GM23338 (cell line): ENCODE measurements around the gene APOL3. TPM values are rescaled to one million over a fixed set of nuclear protein-coding genes. Genes with fewer than 3 reads are reported as not detected.
A peak's percentile ranks its signal among the peaks of the same experiment; 100 is the strongest.

Experiments
- ATAC-seq: fragments of 200-7000 bp; cut with Tn5 transposase; 3 replicates; pipeline ENCODE4 v1.9.1; 2020
- DNase-seq: peaks from one replicate; pipeline ENCODE4 v3.0.0-alpha.2; 2015; ENCODE audit warnings: low spot score
- H2AFZ ChIP-seq: fragments of 200-600 bp; sonication (generic); 2 replicates; pipeline ENCODE4 v1.8.0; 2016; ENCODE audit warnings: antibody characterized with exemption, mild to moderate bottlenecking, moderate library complexity
- H3F3A ChIP-seq: fragments of 200-600 bp; sonication (generic); replicated peaks from 2 replicates; pipeline ENCODE4 v1.8.0; 2017; ENCODE audit warnings: antibody characterized with exemption, mixed run types, low read depth
- H3K27ac ChIP-seq: fragments of 200-600 bp; sonication (generic); 2 replicates; pipeline ENCODE4 v1.6.1; 2016; ENCODE audit warnings: low read depth
- H3K27me3 ChIP-seq: fragments of 200-600 bp; sonication (generic); 2 replicates; pipeline ENCODE4 v1.8.0; 2016; ENCODE audit warnings: mild to moderate bottlenecking, mixed run types, moderate library complexity; ENCODE audit not compliant: insufficient read depth
- H3K36me3 ChIP-seq: fragments of 200-600 bp; sonication (generic); 2 replicates; pipeline ENCODE4 v1.8.0; 2016; ENCODE audit warnings: mild to moderate bottlenecking; ENCODE audit not compliant: insufficient read depth
- H3K4me1 ChIP-seq: fragments of 200-600 bp; sonication (generic); 2 replicates; pipeline ENCODE4 v1.8.0; 2016; ENCODE audit warnings: mild to moderate bottlenecking, moderate library complexity; ENCODE audit not compliant: insufficient read depth
- H3K4me2 ChIP-seq: fragments of 200-600 bp; sonication (generic); 2 replicates; pipeline ENCODE4 v1.7.1; 2017; ENCODE audit warnings: mixed run types
- H3K4me3 ChIP-seq: fragments of 200-600 bp; sonication (generic); 2 replicates; pipeline ENCODE4 v1.6.1; 2016; ENCODE audit warnings: mixed run types
- H3K79me2 ChIP-seq: fragments of 200-600 bp; sonication (generic); replicated peaks from 2 replicates; pipeline ENCODE4 v1.8.0; 2017; ENCODE audit warnings: mild to moderate bottlenecking; ENCODE audit not compliant: insufficient read depth
- H3K9me2 ChIP-seq: fragments of 200-600 bp; sonication (generic); 2 replicates; pipeline ENCODE4 v1.8.0; 2017; ENCODE audit not compliant: insufficient read depth
- H4K20me1 ChIP-seq: fragments of 200-600 bp; sonication (generic); replicated peaks from 2 replicates; pipeline ENCODE4 v1.8.0; 2017; ENCODE audit warnings: mild to moderate bottlenecking; ENCODE audit not compliant: insufficient read depth
- H3K27ac Mint-ChIP-seq: 2 replicates; pipeline ENCODE4 v1.8.0; 2020; ENCODE audit warnings: inconsistent platforms, mild to moderate bottlenecking, moderate library complexity, mixed read lengths
- H3K27me3 Mint-ChIP-seq: 3 replicates; pipeline ENCODE4 v1.8.0; 2022; ENCODE audit warnings: low read depth, mild to moderate bottlenecking, moderate library complexity, mixed read lengths, inconsistent platforms; ENCODE audit not compliant: insufficient read depth, poor library complexity
- H3K36me3 Mint-ChIP-seq: 3 replicates; pipeline ENCODE4 v1.8.0; 2021; ENCODE audit warnings: low read depth, mild to moderate bottlenecking, inconsistent platforms, moderate library complexity, mixed read lengths
- H3K4me1 Mint-ChIP-seq: 3 replicates; pipeline ENCODE4 v1.8.0; 2020; ENCODE audit warnings: mild to moderate bottlenecking, inconsistent platforms, mixed read lengths
- H3K4me3 Mint-ChIP-seq: 3 replicates; pipeline ENCODE4 v1.8.0; 2021; ENCODE audit warnings: moderate library complexity, mild to moderate bottlenecking, inconsistent platforms, mixed read lengths
- H3K9me3 Mint-ChIP-seq: 3 replicates; pipeline ENCODE4 v1.8.0; 2020; ENCODE audit warnings: moderate library complexity, mild to moderate bottlenecking, inconsistent platforms, mixed read lengths
- CREB1 ChIP-seq: fragments of 250-450 bp; sonication (Bioruptor Pico); IDR thresholded peaks from 2 replicates; pipeline ENCODE4 v1.5.0; 2020; ENCODE audit warnings: low read depth, mild to moderate bottlenecking, moderate library complexity
- CTCF ChIP-seq, 2 experiments: fragments of 200-600 bp in 1 of 2; sonication (generic) in 1 of 2; conservative IDR thresholded peaks; 2 replicates each; pipeline versions ENCODE4 v1.5.1 to v1.6.1; 2016 to 2017; ENCODE audit warnings: antibody characterized with exemption in 2 of 2, low read depth in 2 of 2, mild to moderate bottlenecking in 2 of 2, moderate library complexity in 1 of 2
- ETS1 ChIP-seq: IDR thresholded peaks from 2 replicates; pipeline ENCODE4 v1.6.1; 2016; ENCODE audit warnings: antibody characterized with exemption
- EZH2 ChIP-seq: fragments of 200-600 bp; sonication (generic); IDR thresholded peaks from one replicate; pipeline ENCODE4 v1.8.0; 2017; ENCODE audit warnings: antibody characterized with exemption, mild to moderate bottlenecking, low read depth; ENCODE audit not compliant: unreplicated experiment
- EZH2phosphoT487 ChIP-seq: fragments of 200-600 bp; sonication (generic); IDR thresholded peaks from one replicate; pipeline ENCODE4 v1.8.1; 2018; ENCODE audit warnings: antibody characterized with exemption; ENCODE audit not compliant: unreplicated experiment
- JUNB ChIP-seq: IDR thresholded peaks from one replicate; pipeline ENCODE4 v1.6.1; 2016; ENCODE audit warnings: antibody characterized with exemption; ENCODE audit not compliant: unreplicated experiment
- POLR2AphosphoS5 ChIP-seq: IDR thresholded peaks from 2 replicates; pipeline ENCODE4 v1.6.1; 2016; ENCODE audit warnings: antibody characterized with exemption, low read depth
- STAT1 ChIP-seq: IDR thresholded peaks from one replicate; pipeline ENCODE4 v1.6.1; 2016; ENCODE audit warnings: antibody characterized with exemption; ENCODE audit not compliant: unreplicated experiment
- ZNF114 ChIP-seq: fragments of 250-450 bp; sonication (Bioruptor Pico); IDR thresholded peaks from 2 replicates; pipeline ENCODE4 v1.5.0; 2020; ENCODE audit warnings: mild to moderate bottlenecking, moderate library complexity
- ZNF331 ChIP-seq: fragments of 250-450 bp; sonication (Bioruptor Pico); IDR thresholded peaks from 2 replicates; pipeline ENCODE4 v1.5.0; 2020; ENCODE audit warnings: low read depth, mild to moderate bottlenecking, moderate library complexity
- ZNF462 ChIP-seq: fragments of 250-450 bp; sonication (Bioruptor Pico); IDR thresholded peaks from 2 replicates; pipeline ENCODE4 v1.5.0; 2020; ENCODE audit warnings: mild to moderate bottlenecking, moderate library complexity
- polyA plus RNA-seq: library from polyadenylated mRNA; unstranded; fragments of >200 nt; fragmentation: Nextera tagmentation; extraction: Ambion mirVana; gene quantifications from 2 replicates; pipeline ENCODE4 v1.2.1, GENCODE V29; 2016
- total RNA-seq: library from RNA; depleted of rRNA; stranded (reverse); fragments of >200 nt; shearing (Covaris generic); gene quantifications from 2 replicates; pipeline ENCODE4 v1.2.3, GENCODE V29; 2014

Gene APOL3
- total and polyA plus RNA-seq, 2 experiments from 2014 or later: not detected

GRCh38 chr22:36197514-36198146, 37.1 kb upstream of the APOL3 start:
- H3K4me1 Mint-ChIP-seq: peaks cover 49% of the 10 kb centered on the region

More at GRCh38 chr22:36197514-36198146, 37.1 kb upstream of the APOL3 start:
- ATAC-seq: peak; percentile 15
- no peaks in the 10 kb centered on the region for H3K27me3 ChIP-seq
- Mint-ChIP-seq H3K36me3 (no peaks in the 10 kb centered on the region; the same call in 2 of the 3 replicates), H3K27ac (peak overlapping the region; percentile 74), H3K27me3 (peaks cover 18% of the 10 kb centered on the region), H3K4me3 (peak overlapping the region; percentile 23; the same call in 1 of the 3 replicates), H3K9me3 (no peaks in the 10 kb centered on the region)
- no peaks in the 10 kb centered on the region for H3K79me2 ChIP-seq
- no peak overlapping the region for H3K27ac ChIP-seq
- H3F3A ChIP-seq: no peaks in the 10 kb centered on the region
- H3K9me2 ChIP-seq: no peaks in the 10 kb centered on the region
- H2AFZ ChIP-seq: peak overlapping the region; percentile 92
- H3K4me1 ChIP-seq: peaks cover 17% of the 10 kb centered on the region
- no peaks in the 10 kb centered on the region for H3K36me3 ChIP-seq
- peak; percentile 42 for DNase-seq
- H3K4me2 ChIP-seq: peak overlapping the region; percentile 79
- H3K4me3 ChIP-seq: peak overlapping the region; percentile 30; the same call in 1 of the 2 replicates
- TF ChIP-seq STAT1 (no peak), EZH2 (no peak), CREB1 (CRISPR knock-in tag) (no peak), CTCF (conservative IDR thresholded peaks at IDR 0.05; ENCODE audit: low read depth in 2 of 2) (no peak), ZNF114 (CRISPR knock-in tag) (no peak), ZNF462 (CRISPR knock-in tag) (no peak), JUNB (no peak), EZH2phosphoT487 (no peak), POLR2AphosphoS5 (no peak), ZNF331 (CRISPR knock-in tag) (no peak), ETS1 (no peak)
- no peaks in the 10 kb centered on the region for H4K20me1 ChIP-seq
